HepG2 (cell line): ENCODE data around the gene BHMT.

ENCODE experiments used
- POLR2A ChIP-seq, 2 experiments: IDR thresholded peaks; 2 replicates each; pipeline ENCODE4 v1.6.1; 2011; ENCODE audit warnings: low read depth in 2 of 2, low read length in 2 of 2, mild to moderate bottlenecking in 1 of 2, moderate library complexity in 1 of 2; ENCODE audit not compliant: insufficient read depth in 1 of 2
- ZNF253 ChIP-seq: sonication (generic); formaldehyde crosslinking; IDR thresholded peaks from 2 replicates; pipeline ENCODE4 v1.8.0; 2022; ENCODE audit warnings: mild to moderate bottlenecking, missing genetic modification reagents, borderline replicate concordance
- TF ChIP-seq, protein P1 (sequence below): IDR thresholded peaks from 2 replicates; pipeline ENCODE4 v1.6.1; 2016; ENCODE audit warnings: low read depth, control low read depth

DNA sequence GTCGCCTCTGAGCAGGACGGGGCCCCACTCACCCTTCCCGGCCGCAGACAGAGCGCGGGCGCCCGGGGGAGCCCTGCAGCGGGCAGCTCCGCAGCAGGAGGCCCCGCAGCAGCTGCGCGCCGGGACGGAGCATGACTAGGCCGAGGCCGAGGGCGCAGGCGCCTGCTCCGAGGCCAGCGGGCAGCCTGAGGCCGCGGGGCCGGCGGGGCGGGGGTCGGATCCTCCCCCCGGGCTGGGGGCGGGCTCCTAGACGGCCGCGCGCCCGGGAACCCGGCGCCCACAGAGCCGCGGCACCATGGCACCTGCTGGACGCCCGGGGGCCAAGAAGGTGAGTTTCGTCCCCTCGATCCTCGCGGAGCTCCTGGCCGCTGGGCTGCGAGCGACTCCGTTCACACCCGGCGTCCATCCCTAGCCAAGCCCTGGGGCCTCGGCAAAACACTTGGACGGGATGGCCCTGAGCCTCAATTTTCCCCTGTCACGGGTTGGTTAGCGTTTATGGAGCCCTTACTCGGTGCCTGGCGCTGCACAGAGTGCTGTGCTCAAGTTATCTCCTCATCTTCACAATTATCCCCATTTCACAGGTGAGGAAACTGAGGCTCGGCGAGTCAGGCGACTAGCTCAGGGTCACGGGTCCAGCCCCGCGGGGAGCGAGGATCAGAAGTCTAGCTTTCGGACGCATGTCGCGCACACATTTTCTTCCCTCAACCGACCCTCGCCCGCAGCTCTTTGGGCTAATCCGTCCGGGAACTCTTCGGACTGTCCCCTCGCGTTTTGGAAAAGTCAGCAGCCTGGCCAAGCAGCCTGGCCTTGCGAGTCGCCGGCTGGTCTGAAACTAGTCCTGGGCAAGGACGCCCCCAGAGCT is 41.9 kb upstream of the BHMT start, which contains the start of the genes BHMT2 and DMGDH:
- TF ChIP-seq, protein P1, sequence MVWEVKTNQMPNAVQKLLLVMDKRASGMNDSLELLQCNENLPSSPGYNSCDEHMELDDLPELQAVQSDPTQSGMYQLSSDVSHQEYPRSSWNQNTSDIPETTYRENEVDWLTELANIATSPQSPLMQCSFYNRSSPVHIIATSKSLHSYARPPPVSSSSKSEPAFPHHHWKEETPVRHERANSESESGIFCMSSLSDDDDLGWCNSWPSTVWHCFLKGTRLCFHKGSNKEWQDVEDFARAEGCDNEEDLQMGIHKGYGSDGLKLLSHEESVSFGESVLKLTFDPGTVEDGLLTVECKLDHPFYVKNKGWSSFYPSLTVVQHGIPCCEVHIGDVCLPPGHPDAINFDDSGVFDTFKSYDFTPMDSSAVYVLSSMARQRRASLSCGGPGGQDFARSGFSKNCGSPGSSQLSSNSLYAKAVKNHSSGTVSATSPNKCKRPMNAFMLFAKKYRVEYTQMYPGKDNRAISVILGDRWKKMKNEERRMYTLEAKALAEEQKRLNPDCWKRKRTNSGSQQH (CRISPR knock-in tag) = no peak
- TF ChIP-seq POLR2A (IDR thresholded peaks at IDR 0.05; ENCODE audit: insufficient read depth in 1 of 2, low read depth in 2 of 2, low read length in 2 of 2) = peak; percentile 59 to 63
- no peak for TF ChIP-seq ZNF253 (CRISPR knock-in tag)
